HepG2 (cell line): ENCODE results near the gene DCAF6. TPM values are rescaled to one million over a fixed set of nuclear protein-coding genes. Genes with fewer than 3 reads are reported as not detected.
A peak's percentile ranks its signal among the peaks of the same experiment; 100 is the strongest.

Experiments
- ATAC-seq: fragments of 200-7000 bp; cut with Tn5 transposase; 3 replicates; pipeline ENCODE4 v1.9.1; 2020; ENCODE audit warnings: mild to moderate bottlenecking, moderate library complexity
- BruUV-seq: library from RNA; stranded (reverse); fragments of 400-500 nt; replicated peaks from 2 replicates; lab custom pipeline; 2021; lab: Mats Ljungman, UMichigan
- CTCF ChIA-PET: fragments of 300-600 bp; formaldehyde crosslinking; extraction: SDS; loops from one replicate; lab custom pipeline; 2021; ENCODE audit warnings: low total read pairs, inconsistent platforms, low intra/inter-chr PET ratio; lab: Yijun Ruan, JAX
- POLR2A ChIA-PET: fragments of 350-600 bp; sonication (Branson Sonifier 250); formaldehyde crosslinking; loops from one replicate; lab custom pipeline; 2020; ENCODE audit warnings: antibody characterized with exemption, inconsistent platforms; lab: Yijun Ruan, JAX
- DNase-seq: peaks from one replicate; pipeline ENCODE4 v3.0.0-alpha.2; 2015; ENCODE audit warnings: low spot score
- FAIRE-seq: peaks from 3 replicates; lab custom pipeline; 2011; peaks lifted over from hg19 to GRCh38; lab: Jason Lieb, UNC
- H2AFZ ChIP-seq: one replicate; pipeline ENCODE4 v1.6.1; 2011; ENCODE audit warnings: low read length, inconsistent platforms
- H3K27ac ChIP-seq: fragments of 300-600 bp; 3 replicates; pipeline ENCODE4 v1.8.0; 2011; ENCODE audit warnings: mixed run types, mild to moderate bottlenecking, mixed read lengths, low read length, inconsistent platforms; ENCODE audit not compliant: insufficient read depth; ENCODE audit errors: extremely low read length
- H3K27me3 ChIP-seq, 2 experiments: fragments of 200-600 bp in 1 of 2; 2 replicates in 1 of 2; 3 replicates in 1 of 2; pipeline versions ENCODE4 v1.6.0 to v1.8.0; 2011; ENCODE audit warnings: low read length in 2 of 2, mild to moderate bottlenecking in 2 of 2, moderate library complexity in 2 of 2, inconsistent platforms in 1 of 2; ENCODE audit not compliant: insufficient read depth in 2 of 2, control insufficient read depth in 1 of 2
- H3K36me3 ChIP-seq, 2 experiments: fragments of 200-600 bp in 1 of 2; replicated peaks in 1 of 2; 2 replicates in 1 of 2; 3 replicates in 1 of 2; pipeline versions ENCODE4 v1.5.1 to v1.8.0; 2011; ENCODE audit warnings: low read length in 2 of 2, inconsistent platforms in 1 of 2; ENCODE audit not compliant: insufficient read depth in 2 of 2, control insufficient read depth in 1 of 2
- H3K4me1 ChIP-seq: 2 replicates; pipeline ENCODE4 v1.5.1; 2012; ENCODE audit warnings: low read length, inconsistent platforms; ENCODE audit not compliant: insufficient read depth
- H3K4me2 ChIP-seq: 2 replicates; pipeline ENCODE4 v1.6.0; 2011; ENCODE audit warnings: low read depth, low read length, inconsistent platforms
- H3K4me3 ChIP-seq, 3 experiments: fragments of 200-600 bp in 1 of 3; sonication (generic), shearing (Covaris generic) in 1 of 3; replicated peaks in 1 of 3; 2 replicates each; pipeline ENCODE4 v1.5.1; 2011 to 2016; ENCODE audit warnings: low read length in 3 of 3, inconsistent platforms in 2 of 3, low read depth in 2 of 3, mild to moderate bottlenecking in 2 of 3, control low read depth in 1 of 3, mixed read lengths in 1 of 3; ENCODE audit not compliant: insufficient read depth in 1 of 3
- H3K79me2 ChIP-seq: one replicate; pipeline ENCODE4 v1.6.1; 2011; ENCODE audit warnings: low read length, inconsistent platforms; ENCODE audit not compliant: insufficient read depth
- H3K9ac ChIP-seq: 2 replicates; pipeline ENCODE4 v1.6.0; 2011; ENCODE audit warnings: mild to moderate bottlenecking, low read depth, low read length, inconsistent platforms; ENCODE audit not compliant: insufficient read depth
- H3K9me3 ChIP-seq: 2 replicates; pipeline ENCODE4 v1.5.1; 2012; ENCODE audit warnings: mild to moderate bottlenecking, low read length
- H4K20me1 ChIP-seq: 2 replicates; pipeline ENCODE4 v1.6.0; 2011; ENCODE audit warnings: inconsistent platforms, mild to moderate bottlenecking, low read length, moderate library complexity; ENCODE audit not compliant: insufficient read depth
- ELF1 ChIP-seq: sonication (generic); formaldehyde crosslinking; IDR thresholded peaks from 2 replicates; pipeline ENCODE4 v1.4.0; 2020; ENCODE audit warnings: missing genetic modification reagents
- MEIS1 ChIP-seq: sonication (generic); formaldehyde crosslinking; IDR thresholded peaks from 2 replicates; pipeline ENCODE4 v1.9.0; 2021; ENCODE audit warnings: mild to moderate bottlenecking, missing genetic modification reagents, moderate library complexity, borderline replicate concordance
- WGBS: methylation state at CpG from one replicate; pipeline ENCODE4 v1.1.6; 2017; ENCODE audit warnings: low lambda C conversion rate; 5-methylcytosine and 5-hydroxymethylcytosine counted together
- in situ Hi-C: cut with HindIII; loops from 2 replicates; pipeline ENCODE4 v1.10.0; 2017; ENCODE audit warnings: low pct_unique_long_range_greater_than_20kb; ENCODE audit not compliant: extremely low pct_ligation_motif_present
- intact Hi-C: fragments of 100-400 bp; cut with micrococcal nuclease; formaldehyde crosslinking; loops from one replicate; pipeline ENCODE4 v1.10.0; 2022; ENCODE audit not compliant: unreplicated experiment
- polyA plus RNA-seq, 8 experiments: library from polyadenylated mRNA; depleted of rRNA in 3 of 8; stranded (reverse) in 7 of 8; unstranded in 1 of 8; fragments of >200 nt; fragmentation: Illumina TruSeq in 4 of 8; extraction: Trizol in 4 of 8; gene quantifications; 2 replicates each; pipeline versions ENCODE4 v1.2.1 to v1.2.3, GENCODE V29; 2011 to 2016; ENCODE audit warnings: low read depth in 4 of 8, missing spikeins in 1 of 8, mixed read lengths in 1 of 8; ENCODE audit not compliant: insufficient read depth in 1 of 8
- total RNA-seq, 5 experiments: library from RNA; depleted of rRNA; stranded (reverse); fragments of >200 nt; fragmentation: Illumina TruSeq; extraction: Trizol; gene quantifications; 2 replicates each; pipeline ENCODE4 v1.2.3, GENCODE V29; 2016; ENCODE audit warnings: low read depth in 1 of 5
- TF ChIP-seq, protein P1 (sequence below): sonication (generic); formaldehyde crosslinking; IDR thresholded peaks from 2 replicates; pipeline ENCODE4 v1.8.1; 2023; ENCODE audit warnings: missing genetic modification reagents, inconsistent platforms, borderline replicate concordance
- TF ChIP-seq, protein P2 (sequence below): sonication (generic); formaldehyde crosslinking; IDR thresholded peaks from 2 replicates; pipeline ENCODE4 v1.5.0; 2020; ENCODE audit warnings: missing genetic modification reagents

DCAF6 gene
- total and polyA plus RNA-seq, 2 of the 13 experiments (the other 11 are each of a cell fraction or from before 2014, with no cell fraction given): 24.7 to 33.7 TPM

DNA sequence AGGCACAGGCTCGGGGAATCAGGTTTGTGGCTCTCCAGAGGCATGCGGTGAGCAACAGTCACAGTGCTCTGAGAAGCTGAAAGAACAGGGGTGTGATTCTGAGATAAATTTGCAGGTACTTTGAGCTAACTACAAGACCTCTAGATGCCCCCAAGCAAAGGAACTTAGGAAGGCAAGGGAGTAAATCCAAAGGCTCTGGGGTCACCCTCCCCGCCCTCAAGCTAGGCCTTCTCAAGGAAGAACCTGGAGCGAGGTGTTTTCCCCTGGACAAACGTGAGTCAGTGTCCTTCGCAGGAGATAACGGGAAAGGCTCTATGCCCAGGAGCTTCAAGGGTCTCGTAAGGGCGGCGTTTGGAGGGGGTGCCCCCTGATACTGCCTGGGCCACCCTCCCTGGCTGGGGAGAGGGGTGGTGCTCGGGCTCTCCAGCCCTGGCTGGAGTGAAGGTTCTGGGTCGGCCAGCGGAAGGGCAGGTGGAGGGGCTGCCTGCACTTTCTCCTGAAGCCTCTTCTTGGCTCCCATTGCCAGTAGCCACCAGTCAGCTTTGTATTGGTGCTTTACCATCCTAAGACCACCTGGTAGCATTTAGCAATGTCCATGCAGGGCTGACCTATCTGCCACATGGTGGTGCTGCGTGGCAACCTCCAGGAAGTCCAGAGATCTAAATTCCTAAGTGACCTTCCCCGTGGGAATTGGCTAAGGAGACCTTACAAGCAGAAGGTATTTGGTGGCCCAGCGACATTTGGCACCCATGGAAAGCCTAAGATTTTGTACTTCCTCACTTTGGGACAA lies 156.3 kb downstream of the DCAF6 start (continued):
- TF ChIP-seq, protein P1, sequence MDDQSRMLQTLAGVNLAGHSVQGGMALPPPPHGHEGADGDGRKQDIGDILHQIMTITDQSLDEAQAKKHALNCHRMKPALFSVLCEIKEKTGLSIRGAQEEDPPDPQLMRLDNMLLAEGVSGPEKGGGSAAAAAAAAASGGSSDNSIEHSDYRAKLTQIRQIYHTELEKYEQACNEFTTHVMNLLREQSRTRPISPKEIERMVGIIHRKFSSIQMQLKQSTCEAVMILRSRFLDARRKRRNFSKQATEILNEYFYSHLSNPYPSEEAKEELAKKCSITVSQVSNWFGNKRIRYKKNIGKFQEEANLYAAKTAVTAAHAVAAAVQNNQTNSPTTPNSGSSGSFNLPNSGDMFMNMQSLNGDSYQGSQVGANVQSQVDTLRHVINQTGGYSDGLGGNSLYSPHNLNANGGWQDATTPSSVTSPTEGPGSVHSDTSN (CRISPR knock-in tag): no peak
- peak; percentile 38; the same call in 1 of the 2 replicates for TF ChIP-seq ELF1 (CRISPR knock-in tag)

DNA sequence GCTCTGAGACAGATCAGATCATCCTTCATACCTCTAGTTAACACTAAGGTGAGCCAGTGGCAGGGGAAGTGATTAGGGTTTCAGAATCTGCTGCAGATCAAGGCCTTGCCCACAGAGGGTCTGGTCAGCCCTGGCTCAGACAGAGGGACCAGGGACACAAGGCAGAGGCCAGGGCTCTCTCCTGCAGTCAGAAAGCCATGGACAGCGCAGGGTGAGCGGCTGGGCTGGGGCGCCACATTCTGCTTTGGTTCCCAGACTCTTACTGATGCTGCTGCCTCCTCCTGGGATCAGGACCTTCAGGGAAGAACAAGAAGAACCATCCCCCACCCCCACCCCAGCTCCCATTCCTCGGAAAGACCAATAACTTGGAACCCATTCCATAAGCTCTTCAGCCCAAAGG lies 157.1 kb downstream of the DCAF6 start:
- Histone ChIP-seq H3K9ac (no peak overlapping the region), H3K36me3 (no peaks in the 10 kb centered on the region), H3K27ac (no peak overlapping the region), H2AFZ (no peak overlapping the region), H3K4me3 (no peak overlapping the region), H3K27me3 (peaks cover 3 to 4% of the 10 kb centered on the region in 2 experiments; a peak in 1 of 5 replicates), H3K79me2 (no peaks in the 10 kb centered on the region), H3K4me2 (no peak overlapping the region), H3K9me3 (no peaks in the 10 kb centered on the region), H3K4me1 (no peaks in the 10 kb centered on the region), H4K20me1 (no peaks in the 10 kb centered on the region)
- intact Hi-C loops (loop anchor here (2.0 to 5.0 kb wide), 2 partner anchors 54 to 229 kb away; no protein-coding TSS in a partner anchor), in situ Hi-C loops (loop anchor here (5.0 kb wide), 1 partner anchor 229 kb away; no protein-coding TSS in a partner anchor)
- ATAC-seq (no peak; the same call in 2 of the 3 replicates), FAIRE-seq (no peak), DNase-seq (no peak)
- ChIA-PET CTCF (interaction anchor here (1.3 kb wide), 1 partner anchor 52 kb away, joined by 7 read pairs; no protein-coding TSS in a partner anchor), POLR2A (interaction anchor here (1.4 kb wide), 1 partner anchor 12 kb away, joined by 3 read pairs; no protein-coding TSS in a partner anchor)
- WGBS: 22% methylated on average over 1 of the region's 4 CpGs
- TF ChIP-seq, protein P2, sequence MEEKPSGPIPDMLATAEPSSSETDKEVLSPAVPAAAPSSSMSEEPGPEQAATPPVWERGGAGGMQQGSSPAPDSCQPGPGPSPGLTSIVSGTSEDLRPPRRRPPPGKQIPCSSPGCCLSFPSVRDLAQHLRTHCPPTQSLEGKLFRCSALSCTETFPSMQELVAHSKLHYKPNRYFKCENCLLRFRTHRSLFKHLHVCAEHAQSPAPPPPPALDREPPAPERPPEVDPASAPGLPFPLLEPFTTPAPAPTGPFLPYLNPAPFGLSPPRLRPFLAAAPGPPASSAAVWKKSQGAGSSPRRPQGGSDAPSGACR: no peak
- TF ChIP-seq MEIS1 (CRISPR knock-in tag): no peak
- no TSS peak for BruUV-seq
